ENCODE results near the gene BCAT1.
"Not testable (repeated sequence)": the region's sequence is repeated elsewhere in the genome, so short reads cannot be mapped to it uniquely, and the experiment has no call there.

BCAT1 gene

DNA sequence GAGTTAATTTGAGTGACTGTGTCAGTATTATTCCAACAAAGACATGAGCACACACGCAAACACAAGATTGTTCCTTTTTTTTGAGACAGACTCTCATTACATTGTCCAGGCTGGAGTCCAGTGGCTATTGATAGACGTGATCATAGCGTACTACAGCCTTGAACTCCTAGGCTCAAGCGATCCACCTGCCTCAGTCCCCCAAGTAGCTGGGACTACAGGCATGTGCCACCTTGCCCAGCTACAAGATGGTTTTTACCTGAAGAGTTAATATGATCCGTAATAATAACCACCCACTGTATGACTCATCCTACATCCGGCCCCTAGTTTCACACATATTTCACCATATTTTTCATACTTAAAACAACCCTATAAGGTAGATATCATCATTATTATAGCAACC is 26.8 kb downstream of the BCAT1 start:
- DNase-seq: no peak

DNA sequence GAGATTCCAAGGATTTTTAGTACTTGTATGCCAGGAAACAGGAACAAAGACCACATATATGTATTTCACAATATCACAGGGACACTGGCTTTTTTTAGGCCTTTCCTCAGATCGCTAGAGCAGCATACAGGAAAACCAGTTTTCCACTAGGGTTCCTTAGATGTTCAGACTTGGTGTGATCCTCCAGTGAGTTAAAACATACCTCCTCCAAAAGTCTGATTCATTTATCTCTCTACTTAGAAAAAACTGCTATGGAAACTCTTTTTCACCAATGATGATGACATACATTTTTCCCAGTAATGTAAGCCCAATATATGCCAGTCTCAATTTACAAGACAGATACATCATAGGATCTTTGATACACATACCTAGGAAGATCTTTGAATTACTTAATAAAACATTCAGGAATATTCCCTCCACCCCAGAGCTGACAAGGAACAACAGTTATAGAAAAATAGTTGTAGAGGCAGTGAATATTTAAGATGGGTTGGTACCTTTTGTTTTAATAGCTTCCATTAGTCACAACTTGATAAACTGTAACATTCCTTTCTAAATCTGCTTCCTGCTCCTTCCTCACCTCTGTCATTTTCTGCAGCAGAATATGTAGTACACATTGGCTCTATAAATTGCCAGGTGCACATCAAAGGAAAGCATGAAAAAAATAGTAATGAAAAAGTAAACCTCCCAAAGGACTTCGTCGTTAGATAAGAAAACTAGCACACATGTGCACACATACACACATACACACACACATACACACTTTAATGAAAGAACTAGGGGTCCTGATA is 27.5 kb downstream of the BCAT1 start:
- DNase-seq: no peak

GRCh38 chr12:24920141-24920540 is 28.8 kb downstream of the BCAT1 start:
- DNase-seq: no peak

GRCh38 chr12:24919346-24920001 is 29.4 kb downstream of the BCAT1 start:
- DNase-seq: peak; percentile 68

GRCh38 chr12:24918596-24918995 is 30.3 kb downstream of the BCAT1 start:
- no peak for DNase-seq

GRCh38 chr12:24915501-24915900 is 33.4 kb downstream of the BCAT1 start:
- no peak for DNase-seq

GRCh38 chr12:24913953-24914352 is 34.9 kb downstream of the BCAT1 start:
- DNase-seq: no peak

DNA sequence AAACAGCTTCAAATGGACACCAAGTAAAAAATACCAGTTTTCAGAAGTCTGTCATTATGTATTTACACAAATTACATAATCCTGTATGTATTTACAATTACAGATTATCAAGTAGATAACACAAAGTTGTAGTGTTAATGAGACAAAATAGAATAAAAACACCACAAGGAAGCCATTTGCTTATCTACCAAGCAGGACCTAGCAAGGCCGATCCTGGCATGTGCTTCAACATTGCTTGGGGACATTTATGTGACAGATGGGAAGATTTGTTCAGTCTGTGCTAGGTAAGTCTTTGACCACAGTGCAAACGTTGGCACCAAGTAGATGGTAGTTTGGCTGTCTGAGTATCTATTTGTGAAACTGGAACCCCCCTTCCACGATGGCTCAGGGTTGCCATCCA is 35.8 kb downstream of the BCAT1 start:
- no peak for DNase-seq

GRCh38 chr12:24911271-24911791 is 37.6 kb downstream of the BCAT1 start:
- no peak for DNase-seq

DNA sequence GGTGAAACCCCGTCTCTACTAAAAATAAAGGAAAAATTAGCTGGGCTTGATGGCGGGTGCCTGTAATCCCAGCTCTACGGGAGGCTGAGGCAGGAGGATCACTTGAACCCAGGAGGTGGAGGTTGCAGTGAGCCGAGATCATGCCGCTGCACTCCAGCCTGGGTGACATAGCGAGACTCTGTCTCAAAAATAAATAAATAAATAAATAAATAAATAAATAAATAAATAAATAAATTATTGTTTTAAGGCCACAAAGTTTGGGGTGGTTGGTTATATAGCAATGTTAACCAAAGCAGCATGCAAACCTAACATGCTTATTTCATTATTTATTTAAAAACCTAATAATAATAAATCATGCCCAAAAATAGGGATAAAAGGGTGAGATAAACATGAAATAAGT is 38.7 kb downstream of the BCAT1 start:
- not testable (repeated sequence) for DNase-seq

DNA sequence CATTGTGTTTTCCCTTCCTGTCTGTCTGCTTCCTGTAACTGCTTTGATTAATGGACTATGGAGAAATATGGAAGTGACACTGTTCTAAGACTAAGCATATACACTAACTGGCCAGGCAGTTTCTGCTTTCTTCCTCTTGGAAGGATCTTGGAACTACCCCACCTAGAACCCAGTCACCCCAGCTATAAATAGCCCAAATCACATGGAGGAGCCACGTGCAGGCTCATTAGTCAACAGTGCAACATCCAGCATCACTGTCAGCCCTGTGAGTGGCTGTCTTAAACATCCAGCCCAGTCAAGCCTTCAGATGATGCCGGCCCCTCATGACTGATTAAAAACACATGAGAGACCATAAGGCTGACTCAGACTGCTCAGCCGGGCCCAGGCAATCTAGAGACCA is 39.2 kb downstream of the BCAT1 start:
- no peak for DNase-seq

- DNase-seq: no peak
Observed at GRCh38 chr12:24907464-24907863, 41.4 kb downstream of the BCAT1 start.

GRCh38 chr12:24906141-24906540 is 42.8 kb downstream of the BCAT1 start:
- DNase-seq: no peak

- no peak for DNase-seq
Observed at GRCh38 chr12:24905431-24905830, 43.5 kb downstream of the BCAT1 start.

DNA sequence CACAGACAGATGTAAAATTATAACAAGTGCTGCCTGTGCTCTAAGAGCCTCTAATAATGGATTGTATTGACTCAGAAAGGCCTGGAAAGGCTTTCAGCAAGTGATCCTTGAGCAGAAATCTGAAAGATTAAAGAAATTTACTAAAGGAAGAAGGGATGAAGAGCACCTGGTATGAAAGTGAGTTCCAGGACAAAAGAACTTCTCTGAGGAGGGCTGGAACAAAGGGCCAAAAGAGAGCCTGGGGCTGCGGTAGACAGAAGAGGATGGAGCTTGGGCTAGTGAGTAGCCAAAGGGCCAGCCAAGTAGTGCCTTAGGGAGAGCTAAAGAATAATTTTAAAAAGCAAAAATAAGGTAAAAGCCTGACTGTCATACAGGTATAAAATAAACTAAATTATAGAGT is 44.0 kb downstream of the BCAT1 start:
- DNase-seq: no peak

- DNase-seq: no peak
Observed at GRCh38 chr12:24903329-24904088, 45.4 kb downstream of the BCAT1 start.

DNA sequence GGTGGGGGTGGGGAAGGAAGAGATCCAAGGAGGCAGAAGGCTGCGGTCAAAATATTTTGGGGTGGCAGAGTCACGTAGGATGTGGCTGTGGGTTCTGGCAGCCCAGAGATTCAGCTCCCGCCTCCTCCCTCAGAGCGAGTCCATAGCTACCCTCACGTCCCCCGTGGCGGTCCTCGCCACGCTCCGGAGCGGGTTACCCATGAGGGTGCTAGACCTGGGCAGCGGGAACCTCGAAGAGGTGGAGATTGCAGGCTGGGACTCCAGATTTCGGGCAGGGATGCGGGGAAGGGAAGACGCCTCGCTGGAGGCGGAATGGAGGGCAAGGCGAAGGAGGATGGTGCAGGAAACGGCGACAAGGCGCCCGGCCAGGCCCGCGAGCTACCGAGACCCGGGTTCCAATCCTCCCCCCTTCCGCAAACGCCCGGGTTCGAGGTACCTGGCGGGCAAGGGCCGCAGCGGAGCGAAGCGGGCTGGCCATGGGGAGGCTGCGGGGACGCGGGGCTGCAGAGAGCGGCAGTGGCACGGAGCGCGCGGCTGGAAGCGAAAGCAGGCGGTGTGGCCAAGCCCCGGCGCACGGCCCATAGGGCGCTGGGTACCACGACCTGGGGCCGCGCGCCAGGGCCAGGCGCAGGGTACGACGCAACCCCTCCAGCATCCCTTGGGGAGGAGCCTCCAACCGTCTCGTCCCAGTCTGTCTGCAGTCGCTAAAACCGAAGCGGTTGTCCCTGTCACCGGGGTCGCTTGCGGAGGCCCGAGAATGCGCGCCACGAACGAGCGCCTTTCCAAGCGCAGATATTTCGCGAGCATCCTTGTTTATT is 46.2 kb downstream of the BCAT1 start:
- DNase-seq: peak; percentile 15

DNA sequence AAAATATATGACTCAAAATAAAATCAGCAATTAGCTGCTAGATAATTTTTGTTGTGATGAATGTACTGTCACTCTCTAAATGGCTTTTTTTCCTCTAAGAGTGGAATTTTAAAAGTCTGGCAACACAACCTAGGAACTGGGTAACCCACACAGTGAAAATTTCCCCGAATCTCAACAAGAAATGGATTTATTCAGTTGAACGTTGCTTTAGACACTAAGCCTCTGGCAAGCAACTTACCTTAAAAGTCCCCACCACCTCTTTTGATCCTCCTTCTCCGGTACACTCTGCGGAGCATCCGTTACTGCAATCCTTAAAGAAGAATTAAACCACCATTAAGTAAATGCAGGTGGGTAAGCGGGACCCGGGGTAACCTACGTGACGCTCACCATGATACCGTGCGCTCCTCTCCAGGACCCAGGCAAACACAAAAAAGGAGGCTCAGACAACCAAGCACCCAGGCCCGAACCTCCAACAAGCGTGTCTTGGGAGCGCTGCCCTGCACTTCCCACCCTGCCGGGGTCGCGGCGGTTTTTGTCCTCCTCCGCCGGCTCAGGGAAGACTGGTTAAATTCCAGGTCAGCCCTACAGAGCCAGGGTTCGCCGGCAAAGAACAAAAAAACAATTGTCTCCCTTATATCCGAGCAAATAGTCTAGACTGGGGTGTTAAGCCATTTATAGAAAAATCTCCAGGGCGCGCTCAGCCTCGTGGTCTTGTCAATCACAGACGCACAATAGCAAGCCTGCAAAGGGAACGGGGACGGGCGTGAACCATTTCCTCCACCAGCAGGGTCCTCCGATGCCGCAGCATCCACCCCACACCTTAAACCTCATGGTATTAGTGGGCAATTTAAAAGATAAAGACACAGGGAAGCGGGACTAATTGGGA is 47.1 kb downstream of the BCAT1 start:
- DNase-seq: no peak

- DNase-seq: no peak
Observed at GRCh38 chr12:24900196-24900595, 48.7 kb downstream of the BCAT1 start.

DNA sequence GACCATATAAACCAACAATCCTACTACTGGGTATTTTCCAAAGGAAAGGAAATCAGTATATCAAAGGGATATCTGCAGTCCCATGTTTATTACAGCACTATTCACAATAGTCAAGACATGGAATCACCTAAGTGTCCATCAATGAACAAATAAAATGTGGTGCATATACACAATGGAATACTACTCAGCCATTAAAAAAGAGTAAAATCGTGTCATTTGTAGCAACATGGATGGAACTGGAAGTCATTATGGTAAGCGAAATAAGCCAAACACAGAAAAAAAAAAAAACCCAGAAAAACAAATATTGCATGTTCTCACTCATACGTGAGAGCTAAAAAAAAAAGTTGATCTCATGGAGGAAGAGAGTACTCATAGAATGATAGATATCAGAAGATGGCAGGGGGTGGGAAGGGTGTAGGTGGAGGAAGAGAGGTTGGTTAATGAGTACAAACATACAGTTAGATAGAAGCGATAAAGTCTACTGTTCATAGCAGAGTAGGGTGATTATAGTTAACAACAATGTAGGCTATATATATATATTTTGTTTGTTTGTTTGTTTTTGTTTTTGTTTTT is 49.3 kb downstream of the BCAT1 start:
- DNase-seq: peak; percentile 39

GRCh38 chr12:24898606-24899005 is 50.3 kb downstream of the BCAT1 start:
- no peak for DNase-seq
